HT1080 (cell line): ENCODE data around the gene OPCML. TPM values are rescaled to one million over a fixed set of nuclear protein-coding genes. Genes with fewer than 3 reads are reported as not detected.

Experiments used
- DNase-seq: peaks from one replicate; pipeline ENCODE4 v3.0.0-alpha.2; 2015; ENCODE audit warnings: low read depth
- total RNA-seq: library from RNA; depleted of rRNA; stranded (reverse); fragments of >200 nt; shearing (Covaris generic); gene quantifications from 2 replicates; pipeline ENCODE4 v1.2.3, GENCODE V29; 2014

The OPCML gene
- total RNA-seq, 1 experiment from 2014 or later = 0.13 TPM

DNA sequence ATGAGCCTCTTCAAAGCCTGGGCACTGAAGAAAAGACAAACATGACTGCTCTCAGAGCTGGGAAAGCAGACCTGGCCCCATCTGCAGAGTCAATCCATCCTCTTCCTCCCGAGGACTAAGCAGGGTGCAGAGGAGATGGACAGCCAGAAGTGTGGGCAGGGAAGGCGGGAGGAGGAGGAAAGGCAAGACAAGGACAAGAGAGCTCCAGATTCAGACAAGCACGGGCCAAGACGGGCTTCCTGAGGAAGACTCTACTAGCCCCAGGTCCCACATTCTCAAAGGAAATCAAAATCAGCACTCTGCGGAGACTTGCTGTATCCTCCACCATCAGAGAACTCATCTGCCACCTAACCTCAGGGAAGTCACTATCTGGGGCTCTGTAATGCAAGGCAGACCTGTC lies 28.5 kb downstream of the OPCML start:
- DNase-seq = no peak

DNA sequence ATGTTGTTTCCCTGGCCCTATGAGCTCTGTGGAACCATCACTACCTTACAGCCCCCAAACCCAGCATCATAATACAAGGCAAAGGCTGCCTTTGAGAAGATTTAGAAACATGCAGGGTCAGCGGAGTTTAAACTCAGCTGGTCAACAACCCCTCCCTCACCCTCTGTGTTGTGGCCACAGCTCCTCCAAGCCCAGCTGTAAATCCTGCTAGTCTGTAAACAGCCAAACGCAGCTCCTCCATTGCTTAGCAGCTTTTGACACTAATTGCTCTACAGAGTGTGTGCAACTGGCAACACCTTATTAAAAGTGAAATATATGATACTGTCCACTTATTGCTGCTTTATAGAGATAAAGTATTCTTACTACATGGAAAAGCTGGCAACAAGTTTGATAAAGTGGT lies 29.1 kb downstream of the OPCML start:
- no peak for DNase-seq

DNA sequence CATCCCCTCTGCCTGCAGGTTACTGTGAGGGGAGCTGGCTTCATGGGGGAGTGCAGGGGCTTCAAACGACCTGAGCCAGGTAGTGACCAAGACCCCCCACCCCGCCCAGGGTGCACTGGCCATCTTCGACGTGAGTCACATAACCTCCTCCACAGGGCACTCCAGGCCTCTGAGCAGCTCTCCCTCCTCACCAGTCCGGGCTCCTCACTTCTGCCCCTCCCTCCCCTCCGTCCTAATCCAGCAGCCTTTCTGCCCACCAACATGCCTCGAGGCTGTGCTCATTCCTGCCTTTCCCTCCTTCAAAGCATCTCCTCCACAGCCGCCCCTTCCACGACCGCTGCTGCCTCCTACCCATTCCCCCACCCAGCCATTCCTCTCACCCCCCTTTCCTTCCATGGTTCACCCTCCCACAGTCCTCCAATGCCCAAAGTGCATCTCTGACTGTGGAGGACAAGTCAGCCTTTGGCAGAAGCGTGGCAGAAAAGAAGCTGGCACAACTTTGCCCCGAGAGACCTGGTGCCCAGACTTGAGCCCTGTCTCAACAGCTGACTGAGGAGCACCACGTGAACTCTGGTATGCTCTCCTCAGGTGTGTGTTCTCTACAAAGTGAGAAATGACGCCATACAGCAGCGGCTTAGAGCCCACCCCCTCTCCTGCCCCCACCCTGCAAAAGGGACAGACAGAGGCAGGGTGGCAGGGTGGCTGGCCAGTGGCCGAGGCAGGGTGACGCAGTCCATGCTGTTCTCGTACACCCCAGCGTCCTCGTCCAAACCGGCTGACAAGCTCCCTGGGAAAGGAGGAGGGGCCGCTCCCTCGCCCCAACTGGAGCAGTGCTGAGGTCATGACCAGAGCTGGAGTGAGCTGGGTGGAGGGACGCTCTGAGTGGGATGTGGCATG lies 30.4 kb downstream of the OPCML start:
- DNase-seq = no peak

DNA sequence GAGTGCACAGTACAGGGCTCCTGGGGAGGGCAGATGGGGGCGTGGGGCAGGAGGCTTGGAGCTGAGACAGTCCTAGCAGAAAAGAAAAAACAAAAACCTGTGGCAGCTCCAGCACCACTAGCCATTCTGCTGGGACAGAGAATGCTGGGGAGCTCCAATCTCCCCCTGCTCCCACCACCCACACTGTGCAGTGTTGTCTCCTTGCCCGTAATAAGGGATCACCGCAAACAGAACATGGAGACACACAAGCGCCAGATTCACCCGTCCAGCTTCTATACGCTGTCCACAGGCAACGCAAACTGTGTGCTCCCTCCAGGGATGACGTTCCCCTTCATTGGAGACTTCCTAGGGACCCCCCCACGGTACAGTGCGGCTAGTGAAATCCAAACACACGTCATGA lies 31.4 kb downstream of the OPCML start:
- no peak for DNase-seq

DNA sequence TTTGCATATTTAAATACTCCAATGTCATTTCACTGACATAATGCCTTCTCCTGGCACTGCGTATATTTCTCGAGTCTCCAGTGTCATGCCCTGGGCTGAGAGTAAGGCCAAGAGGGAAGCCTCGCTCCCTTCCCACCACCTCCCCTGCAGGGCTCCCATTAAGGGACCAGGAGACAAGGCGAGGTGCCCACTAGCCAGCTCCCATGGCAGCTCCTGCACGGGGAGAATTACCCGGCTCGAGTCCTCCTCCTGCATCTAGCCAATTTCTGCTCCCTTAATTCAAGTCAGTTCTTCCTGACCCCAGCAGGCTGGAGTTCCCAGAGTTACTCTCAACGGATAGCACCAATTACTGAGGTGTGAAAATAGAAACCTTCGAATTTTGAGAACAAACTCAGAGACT lies 31.9 kb downstream of the OPCML start:
- no peak for DNase-seq

DNA sequence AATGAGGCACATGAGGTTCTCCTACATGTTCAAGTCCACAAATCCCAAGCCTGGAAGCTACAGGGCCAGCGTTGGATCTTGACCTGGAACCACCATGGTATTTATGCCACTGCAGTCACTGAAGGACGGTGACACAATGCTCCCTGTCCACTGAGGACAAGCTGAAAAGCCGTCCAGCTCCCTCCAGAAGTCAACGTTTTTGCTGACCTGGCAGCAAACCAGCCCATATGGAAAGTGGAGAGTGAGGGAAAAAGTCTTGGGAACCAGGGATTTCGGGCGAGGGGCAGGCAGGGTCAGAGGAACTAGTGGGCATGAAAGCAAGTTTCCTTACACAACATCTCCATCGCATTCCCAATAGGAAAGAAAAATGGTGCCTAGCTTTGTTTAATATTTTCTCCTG lies 33.3 kb downstream of the OPCML start:
- DNase-seq = no peak

DNA sequence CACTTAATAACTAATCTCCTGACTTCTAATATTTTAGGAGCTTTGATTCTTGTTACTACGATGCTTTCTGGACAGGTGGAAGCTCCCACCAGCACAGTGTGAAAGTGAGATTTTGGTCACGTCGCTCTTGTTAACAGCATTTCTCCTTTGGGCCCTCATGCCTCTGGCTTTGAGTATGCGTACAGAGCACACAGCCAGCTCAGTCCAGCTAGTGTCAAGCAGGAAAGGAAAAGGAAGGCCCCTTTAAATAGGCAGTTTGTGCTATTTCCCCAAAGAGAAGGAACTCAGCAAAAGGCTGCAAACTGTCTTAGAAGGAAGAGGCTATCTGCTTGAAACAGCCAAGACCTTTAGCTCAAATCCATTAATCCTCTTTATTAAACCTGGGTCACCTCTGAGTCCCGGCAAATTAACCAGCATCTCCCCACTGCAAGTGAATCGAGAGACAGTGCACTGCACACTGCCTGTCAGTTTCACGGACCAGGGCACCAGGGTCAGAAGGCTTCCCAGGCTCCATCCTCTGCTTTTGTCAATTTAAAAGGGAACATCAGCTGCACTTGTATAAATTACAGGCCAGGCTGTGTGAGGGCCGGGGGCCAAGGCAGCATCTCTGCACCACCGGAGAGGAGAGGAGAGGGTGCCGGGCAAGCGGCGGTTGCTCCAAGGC lies 34.7 kb downstream of the OPCML start:
- no peak for DNase-seq

DNA sequence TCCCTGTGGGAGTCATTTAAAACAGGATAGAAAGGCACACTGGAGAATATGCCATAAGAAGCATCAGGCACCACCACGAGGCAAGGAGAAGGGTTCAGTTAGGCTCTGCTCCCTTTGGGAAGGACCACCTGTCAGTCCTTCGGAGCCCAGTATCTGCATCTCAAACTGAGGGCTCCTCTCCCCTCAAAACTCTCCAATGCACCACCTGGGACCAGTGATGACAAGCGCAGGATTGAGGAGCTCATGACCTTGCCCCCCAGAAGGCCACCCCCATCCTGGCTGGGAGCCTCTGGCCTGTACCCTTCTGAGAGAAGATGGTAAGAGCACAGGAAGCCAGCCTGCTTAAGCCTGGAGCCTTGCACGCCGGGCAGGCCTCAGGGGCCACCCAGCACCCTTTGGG lies 39.4 kb downstream of the OPCML start:
- DNase-seq = no peak

DNA sequence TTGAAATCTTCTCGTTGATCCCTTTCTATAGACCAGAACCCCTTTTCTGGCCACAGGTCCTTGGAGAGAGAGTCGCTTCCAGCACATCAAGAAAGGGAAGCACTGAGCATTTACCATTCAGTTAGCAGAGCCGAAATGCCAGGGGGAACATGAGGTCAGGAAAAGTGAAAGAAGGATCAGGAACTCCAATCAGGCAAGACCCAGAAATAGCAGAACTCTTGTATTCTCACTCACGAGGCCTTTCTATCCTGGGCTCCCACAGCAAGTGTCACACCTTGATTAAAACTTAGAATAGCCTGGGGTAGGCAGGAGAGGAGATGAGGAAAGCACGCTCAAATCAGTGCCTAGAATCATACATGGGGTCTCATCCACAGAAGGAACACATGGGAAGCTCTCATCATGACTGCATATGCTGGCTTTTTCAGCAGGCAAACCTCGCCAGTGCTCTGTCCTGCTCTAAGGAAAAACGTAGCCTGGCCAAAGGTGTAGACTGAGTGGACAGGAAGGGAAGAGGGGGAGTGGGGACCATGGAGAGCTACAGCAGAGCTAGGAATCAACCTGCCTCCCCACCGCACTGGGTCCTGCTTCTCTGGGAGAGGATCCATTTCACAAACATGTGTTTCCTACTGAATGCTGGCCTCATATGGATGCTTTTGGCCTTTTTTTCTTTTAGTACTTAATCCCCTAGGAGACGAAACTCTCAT lies 40.5 kb downstream of the OPCML start:
- no peak for DNase-seq

DNA sequence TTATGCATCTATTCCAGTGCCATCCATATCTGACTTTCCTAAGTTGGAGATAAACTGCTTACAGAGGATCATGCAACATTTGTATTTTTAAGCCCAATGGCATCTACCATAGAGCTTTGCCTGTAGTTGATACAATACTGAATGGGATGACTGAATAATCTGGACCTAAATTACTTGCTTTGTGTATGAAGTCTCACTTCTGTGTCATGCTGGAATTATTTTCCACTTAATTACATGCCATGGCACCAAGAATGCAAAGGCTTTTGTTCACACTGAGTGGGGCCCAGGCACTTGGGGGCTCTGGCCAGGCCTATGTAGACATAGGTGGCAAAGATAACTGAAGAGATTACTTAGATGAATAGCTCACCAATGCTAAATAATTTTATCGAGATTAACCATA lies 51.6 kb downstream of the OPCML start:
- DNase-seq = no peak

DNA sequence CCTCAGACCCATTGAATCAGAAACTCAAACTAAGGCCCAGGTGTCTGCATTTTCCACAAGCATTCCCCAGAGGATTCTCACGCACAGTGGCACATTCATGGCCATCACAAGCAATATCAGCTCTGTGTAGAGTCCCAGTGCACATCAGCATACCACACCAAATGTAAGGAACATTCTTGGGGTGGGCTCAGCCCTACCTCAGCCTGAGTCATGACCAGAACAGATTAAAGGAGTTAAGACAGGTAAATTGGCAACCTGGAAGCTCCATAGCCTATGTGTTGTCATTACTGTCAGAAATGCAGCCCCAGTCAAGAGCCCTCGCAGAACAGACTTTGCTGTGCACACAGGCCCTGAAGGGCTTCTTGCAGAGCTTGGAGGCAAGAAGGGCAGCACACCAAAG lies 53.1 kb downstream of the OPCML start:
- no peak for DNase-seq

DNA sequence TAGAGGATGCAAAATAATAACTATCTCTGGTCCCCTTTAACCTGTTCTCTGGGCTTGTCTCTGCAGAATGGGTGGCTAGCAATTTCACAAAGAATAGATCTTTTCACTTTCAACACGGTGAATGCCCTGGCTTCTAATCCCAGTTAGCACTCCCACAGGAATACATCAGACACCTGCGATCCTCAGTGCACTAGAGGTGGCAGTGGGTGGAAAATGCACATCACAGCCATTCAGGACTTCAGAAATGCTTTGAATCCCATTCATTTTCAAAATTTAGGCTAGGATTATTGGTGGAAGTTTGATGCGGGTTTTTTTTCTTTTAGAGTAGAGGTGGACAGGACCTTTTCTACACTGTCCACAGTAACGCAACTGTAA lies 55.1 kb downstream of the OPCML start:
- DNase-seq = no peak

DNA sequence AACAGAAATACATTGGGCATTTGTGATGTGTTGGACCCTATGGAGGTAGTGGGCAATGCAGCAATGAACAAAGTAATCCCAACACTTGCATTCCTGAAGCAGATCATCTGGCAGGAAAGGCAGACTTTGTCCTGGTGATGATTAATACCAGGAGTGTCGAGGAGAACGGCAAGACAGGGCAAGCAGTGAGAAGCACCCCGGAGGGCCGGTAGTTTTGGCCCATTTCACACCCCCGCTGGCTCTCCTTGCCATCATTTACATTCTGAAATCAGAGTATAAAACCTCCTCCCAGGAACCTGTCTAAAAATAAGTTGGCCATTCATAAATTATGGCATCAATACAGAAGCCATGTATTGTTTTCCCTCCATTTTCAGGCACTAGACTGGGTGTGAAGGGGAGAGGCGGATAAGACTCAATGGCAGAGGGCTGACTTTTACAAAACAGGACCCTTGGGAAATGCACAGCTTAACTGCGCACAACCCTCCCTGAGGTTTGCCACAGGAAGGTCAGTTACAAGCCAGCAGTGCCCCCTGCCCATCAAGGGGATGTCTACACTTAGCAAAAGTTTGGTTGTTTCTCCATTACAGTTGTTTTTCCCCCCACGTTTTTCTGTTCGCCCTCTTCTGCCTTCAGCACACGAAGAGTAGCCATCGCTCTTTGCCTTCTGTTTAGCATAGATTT lies 55.6 kb downstream of the OPCML start:
- no peak for DNase-seq

DNA sequence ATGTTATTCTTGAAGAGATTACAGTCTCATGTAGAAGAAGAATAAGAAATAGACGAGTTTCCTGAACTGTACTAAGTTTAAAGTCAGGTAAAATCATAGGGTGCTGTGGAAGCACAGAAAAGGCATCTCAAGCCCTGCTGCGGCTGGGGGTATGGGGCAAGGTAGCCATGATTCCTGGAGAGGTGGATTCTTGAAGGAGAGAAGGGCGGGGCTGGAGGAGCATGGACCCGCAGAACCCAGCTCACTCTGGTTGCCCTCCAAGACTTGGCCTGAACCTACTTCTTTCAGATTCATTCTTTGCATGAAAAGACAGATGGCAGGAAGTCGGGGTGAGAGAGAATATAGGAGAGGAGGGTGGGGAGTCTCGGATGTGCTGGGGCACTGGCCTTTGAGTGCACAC lies 57.8 kb downstream of the OPCML start:
- DNase-seq = no peak

DNA sequence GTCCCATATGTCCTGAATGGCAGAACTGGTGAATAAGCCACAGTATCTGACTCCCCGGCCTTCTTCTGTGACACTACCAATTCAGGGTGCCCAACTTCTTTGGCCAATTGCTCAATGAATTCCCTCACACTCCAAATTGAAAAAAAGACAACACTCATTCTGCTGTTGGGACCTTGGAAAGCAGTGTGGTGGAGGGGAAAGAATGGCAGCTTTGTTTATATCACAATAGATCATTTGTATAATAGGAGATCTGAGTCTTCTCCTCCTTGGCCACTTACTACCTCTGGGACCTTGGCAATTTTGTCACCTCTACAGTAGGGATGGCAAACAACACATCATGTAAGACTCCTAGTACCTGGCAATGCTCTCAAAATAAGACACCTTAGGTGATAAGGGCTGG lies 64.6 kb downstream of the OPCML start:
- DNase-seq = no peak

DNA sequence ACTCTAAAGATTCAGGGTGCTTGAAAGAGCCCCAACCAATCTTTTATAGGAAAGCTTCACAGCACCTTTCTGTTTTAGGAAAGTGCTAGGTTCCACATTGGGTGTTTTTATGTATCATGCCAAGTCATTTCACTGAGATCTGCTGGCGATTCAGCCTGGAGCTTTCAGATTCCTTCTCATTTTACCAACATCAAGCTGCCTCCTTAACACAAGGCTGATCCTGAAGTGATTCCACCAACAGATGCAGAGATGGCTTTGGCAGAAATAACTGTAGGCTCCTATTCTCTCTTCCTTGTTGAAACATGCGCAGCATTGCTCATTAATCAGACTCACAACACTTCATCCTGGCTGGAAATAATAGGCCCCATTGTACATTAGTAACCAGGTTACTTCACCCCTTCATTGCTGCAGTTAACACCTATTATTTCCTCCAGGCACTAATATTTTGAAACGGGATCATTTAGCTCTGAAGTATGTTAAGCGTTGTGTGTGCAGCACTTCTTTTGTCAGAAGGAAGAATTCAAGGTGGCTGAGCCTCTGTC lies 89.0 kb downstream of the OPCML start:
- DNase-seq = no peak

DNA sequence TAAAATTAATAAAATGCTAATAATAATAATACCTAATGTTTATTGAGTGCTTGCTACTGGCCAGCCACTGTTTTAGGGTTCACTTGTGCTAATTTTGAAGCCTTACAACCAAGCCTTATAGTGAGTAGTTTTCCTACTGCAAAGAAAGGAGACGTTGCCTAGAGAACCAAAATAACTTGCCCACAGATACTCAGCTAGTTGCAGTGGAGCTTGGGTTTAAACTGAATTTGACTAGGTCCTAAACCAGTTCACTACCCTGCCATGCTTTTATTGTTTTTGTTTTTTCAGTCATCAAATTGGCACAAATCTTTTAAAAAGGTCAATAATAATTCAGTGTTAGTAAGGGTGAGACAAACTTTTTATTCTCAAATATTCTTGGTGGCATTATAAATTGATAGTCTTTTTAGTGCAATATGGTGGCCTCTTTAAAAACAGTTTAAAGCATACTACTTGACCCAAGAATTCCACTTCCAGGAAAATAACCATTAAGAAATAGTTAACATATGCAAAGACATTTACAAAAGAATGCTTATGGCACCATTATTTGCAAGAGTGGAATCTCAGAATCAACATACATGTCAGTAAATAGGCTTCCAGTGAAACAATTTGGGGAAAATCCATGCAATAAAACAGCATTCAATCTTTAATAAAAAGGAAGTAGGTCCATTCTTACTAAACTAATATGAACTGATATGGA lies 90.2 kb downstream of the OPCML start:
- DNase-seq = no peak

DNA sequence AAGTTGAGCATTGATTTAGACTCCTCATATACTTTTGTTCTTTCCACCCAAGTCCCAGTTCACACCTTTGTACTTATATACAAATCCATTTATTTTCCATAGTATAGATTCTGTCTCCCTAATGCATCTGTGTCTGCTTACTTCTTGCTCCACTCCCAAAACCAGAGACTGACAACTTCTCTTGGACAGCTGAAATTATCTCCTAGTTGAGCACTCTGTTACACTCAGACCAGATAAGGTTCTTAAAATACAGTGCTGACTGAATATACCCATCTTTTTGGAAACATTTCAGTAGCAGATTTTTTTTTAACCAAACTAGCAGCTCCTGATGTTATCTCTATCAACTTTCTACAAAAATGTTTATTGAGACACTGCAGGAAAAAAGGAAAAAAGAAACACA lies 106.3 kb downstream of the OPCML start:
- DNase-seq = no peak

DNA sequence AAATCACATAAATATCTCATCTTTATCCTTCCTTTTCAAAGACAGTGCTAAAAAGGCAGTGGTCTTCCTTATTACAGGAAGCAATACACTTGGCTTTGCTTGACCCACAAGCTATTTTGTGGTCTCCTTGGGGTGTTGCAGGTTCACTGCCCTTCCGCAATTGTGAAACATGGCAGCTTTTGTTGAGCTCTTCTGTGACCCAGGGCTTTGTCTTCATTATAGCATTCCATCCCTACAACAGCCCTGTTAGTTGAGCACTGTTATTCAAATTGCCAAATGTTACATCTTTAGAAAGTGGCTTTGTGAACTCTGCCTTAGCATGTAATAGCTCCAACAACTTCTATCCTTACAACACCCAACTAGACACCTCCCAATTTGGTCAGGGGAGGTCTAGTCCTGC lies 107.1 kb downstream of the OPCML start:
- DNase-seq = no peak

DNA sequence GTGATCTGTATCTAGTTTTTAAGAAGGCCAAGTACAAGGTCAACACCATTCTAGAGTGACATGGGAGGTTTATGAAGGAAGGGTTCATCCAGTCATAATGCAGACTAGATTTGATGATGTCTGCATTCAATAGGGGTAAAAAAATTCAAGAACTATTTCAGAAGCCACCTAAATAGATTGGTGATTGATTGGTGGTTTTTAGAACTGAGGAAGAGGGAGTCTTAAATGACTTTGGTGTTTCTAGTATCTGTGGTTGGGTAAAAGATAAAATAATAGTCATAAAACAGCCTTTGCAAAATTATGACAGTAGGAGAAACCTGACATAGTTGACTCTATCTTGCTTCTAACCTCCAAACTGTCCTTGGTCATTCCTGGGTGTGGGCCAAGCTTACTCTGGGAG lies 114.1 kb downstream of the OPCML start:
- DNase-seq = no peak

DNA sequence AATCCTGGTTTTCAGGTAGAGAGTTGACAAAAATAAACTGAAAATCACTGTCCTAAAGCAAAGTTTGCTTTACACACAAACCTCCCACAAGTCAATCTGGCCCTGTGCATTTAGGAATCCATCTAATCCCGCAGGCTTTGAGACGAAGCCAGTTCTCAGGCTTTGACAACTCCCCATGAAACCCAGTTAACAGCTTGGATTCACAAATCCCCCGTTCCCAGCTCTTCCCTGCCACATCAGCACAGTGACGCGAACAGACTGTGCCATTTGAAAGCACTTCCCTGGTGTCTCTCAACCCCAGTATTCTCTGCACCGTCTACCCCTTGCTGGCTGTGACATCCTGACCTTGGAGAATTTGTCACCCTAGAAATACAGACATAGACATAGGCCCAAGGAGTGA lies 117.8 kb downstream of the OPCML start:
- DNase-seq = no peak
